ENCODE measurements around the gene LYSET. TPM values are rescaled to one million over a fixed set of nuclear protein-coding genes. Genes with fewer than 3 reads are reported as not detected.

LYSET gene
- total RNA-seq, 1 donor from 2014 or later, result 17.0 TPM

DNA sequence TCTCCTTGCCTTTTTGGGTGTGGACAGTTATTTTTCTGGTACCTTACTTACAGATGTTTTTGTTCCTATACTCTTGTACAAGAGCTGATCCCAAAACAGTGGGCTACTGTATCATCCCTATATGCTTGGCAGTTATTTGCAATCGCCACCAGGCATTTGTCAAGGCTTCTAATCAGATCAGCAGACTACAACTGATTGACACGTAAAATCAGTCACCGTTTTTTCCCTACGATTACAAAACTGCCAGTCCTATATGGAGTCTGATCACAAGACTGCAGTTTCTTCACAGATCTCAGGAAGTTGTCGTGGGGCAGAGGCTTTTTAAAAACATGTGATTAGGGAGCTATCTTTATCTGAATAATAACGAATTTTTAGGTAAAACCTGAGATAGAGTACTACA, 1.3 kb downstream of the LYSET start:
- H3K4me3 ChIP-seq (ENCODE audit: low read depth, low read length), result no peak overlapping the region
- TF ChIP-seq, protein P1, sequence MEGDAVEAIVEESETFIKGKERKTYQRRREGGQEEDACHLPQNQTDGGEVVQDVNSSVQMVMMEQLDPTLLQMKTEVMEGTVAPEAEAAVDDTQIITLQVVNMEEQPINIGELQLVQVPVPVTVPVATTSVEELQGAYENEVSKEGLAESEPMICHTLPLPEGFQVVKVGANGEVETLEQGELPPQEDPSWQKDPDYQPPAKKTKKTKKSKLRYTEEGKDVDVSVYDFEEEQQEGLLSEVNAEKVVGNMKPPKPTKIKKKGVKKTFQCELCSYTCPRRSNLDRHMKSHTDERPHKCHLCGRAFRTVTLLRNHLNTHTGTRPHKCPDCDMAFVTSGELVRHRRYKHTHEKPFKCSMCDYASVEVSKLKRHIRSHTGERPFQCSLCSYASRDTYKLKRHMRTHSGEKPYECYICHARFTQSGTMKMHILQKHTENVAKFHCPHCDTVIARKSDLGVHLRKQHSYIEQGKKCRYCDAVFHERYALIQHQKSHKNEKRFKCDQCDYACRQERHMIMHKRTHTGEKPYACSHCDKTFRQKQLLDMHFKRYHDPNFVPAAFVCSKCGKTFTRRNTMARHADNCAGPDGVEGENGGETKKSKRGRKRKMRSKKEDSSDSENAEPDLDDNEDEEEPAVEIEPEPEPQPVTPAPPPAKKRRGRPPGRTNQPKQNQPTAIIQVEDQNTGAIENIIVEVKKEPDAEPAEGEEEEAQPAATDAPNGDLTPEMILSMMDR (IDR thresholded peaks at IDR 0.05; ENCODE audit: insufficient read depth, low read length, poor library complexity, severe bottlenecking), result no peak
- no peaks in the 10 kb centered on the region for H3K27me3 ChIP-seq (ENCODE audit: control insufficient read depth, insufficient read depth, low read length)
- no peaks in the 10 kb centered on the region for H3K36me3 ChIP-seq (ENCODE audit: control insufficient read depth, insufficient read depth, low read length)
- no peak for DNase-seq (ENCODE audit: low read depth)

DNA sequence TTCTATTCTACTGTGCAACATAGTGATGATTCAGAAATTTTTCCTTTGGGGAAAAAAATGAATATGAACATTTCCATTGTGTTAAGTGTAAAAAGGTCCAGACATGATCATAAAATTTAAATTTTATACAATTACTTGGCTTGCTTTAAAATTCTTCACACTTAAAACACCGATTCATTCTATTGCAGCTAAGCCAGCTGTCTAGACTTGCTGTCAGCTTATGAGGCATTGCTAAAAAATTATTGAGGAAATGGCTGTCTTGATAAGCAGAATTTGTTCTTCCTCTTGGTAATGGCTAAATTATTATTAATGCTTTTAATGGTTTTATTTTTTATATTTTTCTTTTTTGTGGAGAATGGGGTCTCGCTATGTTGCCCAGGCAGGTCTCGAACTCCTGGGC, 1.8 kb downstream of the LYSET start:
- Histone ChIP-seq H3K4me3 (ENCODE audit: low read depth, low read length) (no peak overlapping the region), H3K36me3 (ENCODE audit: control insufficient read depth, insufficient read depth, low read length) (no peaks in the 10 kb centered on the region), H3K27me3 (ENCODE audit: control insufficient read depth, insufficient read depth, low read length) (no peaks in the 10 kb centered on the region)
- no peak for DNase-seq (ENCODE audit: low read depth)
- TF ChIP-seq, protein P1 (IDR thresholded peaks at IDR 0.05; ENCODE audit: insufficient read depth, low read length, poor library complexity, severe bottlenecking), result no peak

DNA sequence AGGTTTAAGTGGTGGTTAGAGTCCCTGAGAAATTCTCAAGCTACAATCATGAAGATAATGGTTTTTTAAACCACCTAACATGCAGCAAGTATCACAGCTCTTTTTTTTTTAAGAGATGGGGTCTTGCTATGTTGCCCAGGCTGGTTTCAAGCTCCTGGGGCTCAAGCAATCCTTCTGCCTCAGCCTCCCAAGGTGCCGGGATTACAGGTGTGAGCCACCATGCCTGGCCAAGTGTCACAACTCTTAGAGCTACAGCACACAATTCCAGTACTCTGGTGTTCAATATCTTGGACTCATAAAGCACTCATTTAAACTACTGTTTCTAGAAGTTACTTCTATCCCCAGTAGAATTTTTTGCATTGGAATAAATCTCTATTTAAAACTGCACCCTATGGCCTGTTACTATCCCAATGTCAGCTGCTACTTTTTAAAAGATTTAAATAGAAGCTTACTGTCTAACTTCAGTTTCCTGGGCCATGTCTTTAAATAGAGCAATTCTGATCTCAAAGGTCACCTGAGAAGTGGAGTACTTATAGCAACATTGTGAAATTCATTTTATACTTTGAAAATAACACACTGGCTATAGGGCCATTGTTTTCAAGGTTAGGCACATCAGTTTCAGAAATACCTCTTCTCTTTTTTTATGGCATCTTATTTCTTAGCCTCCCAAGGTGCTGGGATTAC, 10.3 kb downstream of the LYSET start:
- H3K4me3 ChIP-seq (ENCODE audit: low read depth, low read length), result no peak overlapping the region
- TF ChIP-seq, protein P1 (IDR thresholded peaks at IDR 0.05; ENCODE audit: insufficient read depth, low read length, poor library complexity, severe bottlenecking), result no peak

DNA sequence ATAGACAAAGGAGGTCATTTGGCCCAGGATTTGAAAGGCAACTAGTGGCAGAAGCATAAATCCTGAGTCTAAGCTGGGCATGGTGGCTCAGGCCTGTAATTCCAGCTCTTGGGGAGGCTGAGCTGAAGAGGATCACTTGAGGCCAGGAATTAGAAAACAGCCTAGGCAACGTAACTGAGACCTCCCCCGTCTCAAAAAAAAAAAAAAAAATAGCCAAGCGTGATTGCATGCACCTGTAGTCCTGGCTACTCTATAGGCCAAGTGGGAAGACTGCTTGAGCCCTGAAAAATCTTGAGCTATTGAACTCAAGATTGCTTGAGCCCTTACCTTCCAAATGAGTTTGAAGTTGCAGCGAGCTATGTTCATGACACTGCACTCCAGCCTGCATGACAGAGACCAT, 13.9 kb downstream of the LYSET start:
- TF ChIP-seq, protein P1 (IDR thresholded peaks at IDR 0.05; ENCODE audit: insufficient read depth, low read length, poor library complexity, severe bottlenecking), result no peak
- no peak for DNase-seq (ENCODE audit: low read depth)
- H3K36me3 ChIP-seq (ENCODE audit: control insufficient read depth, insufficient read depth, low read length), result no peaks in the 10 kb centered on the region
- H3K4me3 ChIP-seq (ENCODE audit: low read depth, low read length), result no peak overlapping the region
- H3K27me3 ChIP-seq (ENCODE audit: control insufficient read depth, insufficient read depth, low read length), result no peaks in the 10 kb centered on the region

More for the DNA sequence above, 10.3 kb downstream of the LYSET start:
- no peaks in the 10 kb centered on the region for H3K36me3 ChIP-seq (ENCODE audit: control insufficient read depth, insufficient read depth, low read length)
- H3K27me3 ChIP-seq (ENCODE audit: control insufficient read depth, insufficient read depth, low read length), result no peaks in the 10 kb centered on the region
- no peak for DNase-seq (ENCODE audit: low read depth)

DNA sequence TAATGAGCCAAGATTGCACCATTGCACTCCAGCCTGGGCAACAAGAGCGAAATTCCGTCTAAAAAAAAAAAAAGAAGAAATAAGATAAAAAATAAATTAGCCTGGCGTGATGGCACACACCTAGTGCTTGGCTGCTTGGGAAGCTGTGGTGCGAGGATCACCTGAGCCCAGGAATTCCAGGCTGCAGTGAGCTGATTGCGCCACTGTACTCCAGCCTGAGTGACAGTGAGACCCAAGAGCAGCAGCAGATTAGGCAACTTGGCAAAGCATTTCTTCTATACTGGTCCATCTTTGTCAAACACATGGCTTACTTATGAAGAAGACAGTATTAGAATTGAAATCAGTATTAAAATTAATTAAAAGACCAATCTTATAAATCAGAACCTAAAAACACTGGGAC, 15.4 kb downstream of the LYSET start:
- TF ChIP-seq, protein P1 (IDR thresholded peaks at IDR 0.05; ENCODE audit: insufficient read depth, low read length, poor library complexity, severe bottlenecking), result no peak
- Histone ChIP-seq H3K27me3 (ENCODE audit: control insufficient read depth, insufficient read depth, low read length) (no peaks in the 10 kb centered on the region), H3K36me3 (ENCODE audit: control insufficient read depth, insufficient read depth, low read length) (no peaks in the 10 kb centered on the region), H3K4me3 (ENCODE audit: low read depth, low read length) (no peak overlapping the region)
- no peak for DNase-seq (ENCODE audit: low read depth)

DNA sequence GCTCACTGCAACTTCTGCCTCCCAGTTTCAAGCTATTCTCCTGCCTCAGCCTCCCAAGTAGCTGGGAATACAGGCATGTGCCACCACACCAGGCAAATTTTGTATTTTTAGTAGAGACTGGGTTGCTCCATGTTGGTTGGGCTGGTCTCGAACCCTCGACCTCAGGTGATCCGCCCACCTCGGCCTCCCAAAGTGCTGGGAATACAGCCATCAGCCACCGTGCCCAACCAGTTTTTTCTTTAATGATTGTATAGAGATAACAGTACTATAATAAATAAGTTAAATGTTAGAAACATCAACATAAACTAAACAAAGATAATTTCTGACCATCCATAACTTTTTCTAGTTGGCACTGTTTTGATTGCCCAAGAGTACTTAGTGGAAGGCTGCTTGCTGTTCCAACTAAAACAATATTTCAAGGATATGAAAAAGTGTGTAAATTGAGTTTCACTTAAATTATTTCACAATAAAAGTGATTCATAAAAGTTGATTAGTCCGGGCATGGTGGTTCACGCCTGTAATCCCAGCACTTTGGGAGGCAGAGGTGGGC, 16.1 kb downstream of the LYSET start:
- Histone ChIP-seq H3K27me3 (ENCODE audit: control insufficient read depth, insufficient read depth, low read length) (no peaks in the 10 kb centered on the region), H3K36me3 (ENCODE audit: control insufficient read depth, insufficient read depth, low read length) (no peaks in the 10 kb centered on the region), H3K4me3 (ENCODE audit: low read depth, low read length) (no peak overlapping the region)
- TF ChIP-seq, protein P1 (IDR thresholded peaks at IDR 0.05; ENCODE audit: insufficient read depth, low read length, poor library complexity, severe bottlenecking), result no peak
- DNase-seq (ENCODE audit: low read depth), result no peak
